RWPE2 (cell line): ENCODE data around the gene RPL10.

ENCODE experiments used
- ATAC-seq: fragments of 200-7000 bp; cut with Tn5 transposase; 3 replicates; pipeline ENCODE4 v1.9.1; 2021; ENCODE audit warnings: low read depth
- DNase-seq: peaks from one replicate; pipeline ENCODE4 v3.0.0-alpha.2; 2020; ENCODE audit warnings: low spot score
- H3K27ac ChIP-seq: fragments of 450-650 bp; 2 replicates; pipeline ENCODE4 v1.5.1; 2017; ENCODE audit warnings: mild to moderate bottlenecking; ENCODE audit not compliant: poor library complexity, severe bottlenecking
- H3K27me3 ChIP-seq: fragments of 250-450 bp; sonication (Bioruptor Pico); 2 replicates; pipeline ENCODE4 v1.5.1; 2021; ENCODE audit warnings: mild to moderate bottlenecking, moderate library complexity; ENCODE audit not compliant: insufficient read depth, poor library complexity, severe bottlenecking
- H3K36me3 ChIP-seq: fragments of 250-450 bp; sonication (Bioruptor Pico); 2 replicates; pipeline ENCODE4 v1.5.1; 2020; ENCODE audit warnings: low read depth, mild to moderate bottlenecking, moderate library complexity
- H3K4me1 ChIP-seq: fragments of 250-450 bp; sonication (Bioruptor Pico); 2 replicates; pipeline ENCODE4 v1.5.1; 2021; ENCODE audit warnings: mild to moderate bottlenecking, moderate library complexity; ENCODE audit not compliant: insufficient read depth, poor library complexity, severe bottlenecking
- H3K4me3 ChIP-seq: fragments of 250-450 bp; sonication (Bioruptor Pico); 2 replicates; pipeline ENCODE4 v1.5.1; 2021; ENCODE audit warnings: mild to moderate bottlenecking, moderate library complexity; ENCODE audit not compliant: severe bottlenecking
- H3K9me3 ChIP-seq: fragments of 250-450 bp; sonication (Bioruptor Pico); 2 replicates; pipeline ENCODE4 v1.5.1; 2021; ENCODE audit warnings: mild to moderate bottlenecking, moderate library complexity; ENCODE audit not compliant: severe bottlenecking
- TF ChIP-seq, protein P1 (sequence below): fragments of 450-650 bp; IDR thresholded peaks from one replicate; pipeline ENCODE4 v1.5.1; 2017; ENCODE audit warnings: mild to moderate bottlenecking, moderate library complexity; ENCODE audit not compliant: poor library complexity, severe bottlenecking

Gene RPL10

DNA sequence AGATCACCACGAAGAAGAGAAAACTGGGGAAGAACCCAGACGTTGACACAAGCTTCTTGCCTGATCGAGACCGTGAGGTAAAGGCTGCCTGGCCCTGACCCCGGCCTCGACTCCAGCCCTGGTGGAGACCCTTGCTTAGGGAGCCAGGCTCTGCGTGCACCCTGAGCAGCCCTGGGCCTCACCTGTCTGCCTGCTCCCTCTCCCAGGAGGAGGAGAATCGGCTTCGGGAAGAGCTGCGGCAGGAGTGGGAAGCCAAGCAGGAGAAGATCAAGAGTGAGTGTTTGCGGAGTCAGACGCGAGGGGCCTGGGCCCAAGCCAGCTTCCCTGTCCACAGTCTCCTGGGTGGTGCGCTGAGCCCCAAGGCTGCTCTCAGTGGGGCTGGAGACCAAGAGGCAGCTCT is 50.3 kb downstream of the RPL10 start:
- no peaks in the 10 kb centered on the region for H3K9me3 ChIP-seq
- H3K36me3 ChIP-seq: 0 out of 2 replicates have a peak, but pooled peaks cover 3% of the 10 kb centered on the region

DNA sequence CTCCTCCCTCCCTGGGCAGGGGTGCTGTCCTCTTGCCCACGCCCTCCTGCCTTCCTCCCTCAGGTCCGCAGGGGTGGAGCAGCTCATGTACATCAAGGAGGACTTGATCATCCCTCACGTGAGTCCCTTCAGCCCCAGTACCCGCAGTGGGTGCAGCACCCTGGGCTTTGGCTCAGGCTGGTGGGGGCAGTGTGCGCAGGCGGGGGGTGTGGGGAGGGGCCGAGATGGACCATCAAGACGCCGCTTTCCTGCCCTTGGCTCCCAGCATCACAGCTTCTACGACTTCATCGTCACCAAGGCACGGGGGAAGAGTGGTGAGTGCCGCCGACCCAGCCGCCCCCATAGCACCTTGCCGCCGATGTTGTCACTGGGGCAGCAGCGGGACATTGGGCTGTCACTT is 51.4 kb downstream of the RPL10 start:
- TF ChIP-seq, protein P1, sequence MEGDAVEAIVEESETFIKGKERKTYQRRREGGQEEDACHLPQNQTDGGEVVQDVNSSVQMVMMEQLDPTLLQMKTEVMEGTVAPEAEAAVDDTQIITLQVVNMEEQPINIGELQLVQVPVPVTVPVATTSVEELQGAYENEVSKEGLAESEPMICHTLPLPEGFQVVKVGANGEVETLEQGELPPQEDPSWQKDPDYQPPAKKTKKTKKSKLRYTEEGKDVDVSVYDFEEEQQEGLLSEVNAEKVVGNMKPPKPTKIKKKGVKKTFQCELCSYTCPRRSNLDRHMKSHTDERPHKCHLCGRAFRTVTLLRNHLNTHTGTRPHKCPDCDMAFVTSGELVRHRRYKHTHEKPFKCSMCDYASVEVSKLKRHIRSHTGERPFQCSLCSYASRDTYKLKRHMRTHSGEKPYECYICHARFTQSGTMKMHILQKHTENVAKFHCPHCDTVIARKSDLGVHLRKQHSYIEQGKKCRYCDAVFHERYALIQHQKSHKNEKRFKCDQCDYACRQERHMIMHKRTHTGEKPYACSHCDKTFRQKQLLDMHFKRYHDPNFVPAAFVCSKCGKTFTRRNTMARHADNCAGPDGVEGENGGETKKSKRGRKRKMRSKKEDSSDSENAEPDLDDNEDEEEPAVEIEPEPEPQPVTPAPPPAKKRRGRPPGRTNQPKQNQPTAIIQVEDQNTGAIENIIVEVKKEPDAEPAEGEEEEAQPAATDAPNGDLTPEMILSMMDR: no peak
- no peak for ATAC-seq
- Histone ChIP-seq H3K27me3 (no peaks in the 10 kb centered on the region), H3K4me1 (no peaks in the 10 kb centered on the region), H3K4me3 (no peak overlapping the region), H3K27ac (no peak overlapping the region), H3K36me3 (0 out of 2 replicates have a peak, but pooled peaks cover 3% of the 10 kb centered on the region), H3K9me3 (no peaks in the 10 kb centered on the region)
- DNase-seq: no peak

More for the DNA sequence above, 50.3 kb downstream of the RPL10 start:
- no peak for DNase-seq
- no peak for ATAC-seq
- TF ChIP-seq, protein P1: no peak
- no peak overlapping the region for H3K4me3 ChIP-seq
- no peaks in the 10 kb centered on the region for H3K4me1 ChIP-seq
- H3K27ac ChIP-seq: no peak overlapping the region
- no peaks in the 10 kb centered on the region for H3K27me3 ChIP-seq

DNA sequence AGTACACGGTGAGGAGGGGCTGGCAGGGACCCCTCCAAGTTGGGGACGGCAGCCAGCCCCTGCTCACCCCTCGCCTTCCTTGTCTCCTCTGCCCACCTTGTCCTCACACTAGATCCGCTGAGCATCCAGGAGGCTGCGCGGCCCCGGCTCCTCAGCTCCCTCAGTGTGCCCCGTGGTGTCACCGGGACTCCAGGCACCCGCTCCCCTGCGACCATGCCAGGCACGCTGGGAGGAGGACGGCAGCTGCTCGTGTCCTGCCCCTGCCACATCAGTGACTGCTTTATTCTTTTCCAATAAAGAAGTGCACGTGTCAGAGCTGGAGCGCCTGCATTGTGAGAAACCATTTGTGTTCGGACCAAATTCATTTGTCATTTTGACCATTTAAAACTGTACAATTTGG is 52.1 kb downstream of the RPL10 start:
- no peaks in the 10 kb centered on the region for H3K9me3 ChIP-seq
- H3K4me1 ChIP-seq: no peaks in the 10 kb centered on the region
- no peaks in the 10 kb centered on the region for H3K27me3 ChIP-seq
- DNase-seq (no peak), ATAC-seq (no peak)
- 0 out of 2 replicates have a peak, but pooled peaks cover 3% of the 10 kb centered on the region for H3K36me3 ChIP-seq
- H3K27ac ChIP-seq: no peak overlapping the region
- TF ChIP-seq, protein P1: no peak
- no peak overlapping the region for H3K4me3 ChIP-seq
